ENCODE measurements around the gene ARHGAP4.

The ARHGAP4 gene

DNA sequence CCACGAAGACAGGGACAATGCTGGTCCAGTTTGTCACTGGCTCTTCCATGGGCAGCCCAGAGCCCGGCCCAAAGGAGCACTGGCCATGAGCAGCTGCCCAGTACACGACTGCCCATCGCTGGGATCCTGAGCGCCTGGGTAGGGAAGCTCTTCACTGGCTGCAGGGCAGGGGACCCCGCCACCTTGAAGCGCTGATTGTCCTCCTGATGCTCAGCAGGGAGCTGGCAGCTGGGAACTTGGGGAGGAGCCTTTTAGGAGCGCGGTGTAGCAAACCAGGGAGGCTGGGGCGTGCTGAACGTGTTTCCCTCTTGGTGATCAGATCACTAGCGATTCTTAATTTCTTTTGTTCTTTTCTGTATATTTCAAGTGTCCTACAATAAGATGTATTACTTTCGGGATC lies 41.9 kb downstream of the ARHGAP4 start:
- DNase-seq (ENCODE audit: extremely low spot score): no peak
- TF ChIP-seq TARDBP (IDR thresholded peaks at IDR 0.05) (no peak), ZNF384 (IDR thresholded peaks at IDR 0.05) (no peak), FOXK2 (IDR thresholded peaks at IDR 0.05) (no peak), SUZ12 (IDR thresholded peaks at IDR 0.05) (no peak), ELF4 (IDR thresholded peaks at IDR 0.05) (no peak), LEF1 (IDR thresholded peaks at IDR 0.05; ENCODE audit: borderline replicate concordance) (no peak), CTBP1 (IDR thresholded peaks at IDR 0.05; ENCODE audit: borderline replicate concordance) (no peak), FOXM1 (IDR thresholded peaks at IDR 0.05; ENCODE audit: borderline replicate concordance) (no peak), FOXA1 (IDR thresholded peaks at IDR 0.05) (no peak), BHLHE40 (IDR thresholded peaks at IDR 0.05; ENCODE audit: borderline replicate concordance) (no peak)
- TF ChIP-seq, protein P1, sequence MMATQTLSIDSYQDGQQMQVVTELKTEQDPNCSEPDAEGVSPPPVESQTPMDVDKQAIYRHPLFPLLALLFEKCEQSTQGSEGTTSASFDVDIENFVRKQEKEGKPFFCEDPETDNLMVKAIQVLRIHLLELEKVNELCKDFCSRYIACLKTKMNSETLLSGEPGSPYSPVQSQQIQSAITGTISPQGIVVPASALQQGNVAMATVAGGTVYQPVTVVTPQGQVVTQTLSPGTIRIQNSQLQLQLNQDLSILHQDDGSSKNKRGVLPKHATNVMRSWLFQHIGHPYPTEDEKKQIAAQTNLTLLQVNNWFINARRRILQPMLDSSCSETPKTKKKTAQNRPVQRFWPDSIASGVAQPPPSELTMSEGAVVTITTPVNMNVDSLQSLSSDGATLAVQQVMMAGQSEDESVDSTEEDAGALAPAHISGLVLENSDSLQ (IDR thresholded peaks at IDR 0.05): no peak
- CTCF ChIA-PET: interaction anchor here (1.9 kb wide), 1 partner anchor 63 kb away, joined by 4 read pairs; no protein-coding TSS in a partner anchor
- POLR2A ChIA-PET: no interaction called here

DNA sequence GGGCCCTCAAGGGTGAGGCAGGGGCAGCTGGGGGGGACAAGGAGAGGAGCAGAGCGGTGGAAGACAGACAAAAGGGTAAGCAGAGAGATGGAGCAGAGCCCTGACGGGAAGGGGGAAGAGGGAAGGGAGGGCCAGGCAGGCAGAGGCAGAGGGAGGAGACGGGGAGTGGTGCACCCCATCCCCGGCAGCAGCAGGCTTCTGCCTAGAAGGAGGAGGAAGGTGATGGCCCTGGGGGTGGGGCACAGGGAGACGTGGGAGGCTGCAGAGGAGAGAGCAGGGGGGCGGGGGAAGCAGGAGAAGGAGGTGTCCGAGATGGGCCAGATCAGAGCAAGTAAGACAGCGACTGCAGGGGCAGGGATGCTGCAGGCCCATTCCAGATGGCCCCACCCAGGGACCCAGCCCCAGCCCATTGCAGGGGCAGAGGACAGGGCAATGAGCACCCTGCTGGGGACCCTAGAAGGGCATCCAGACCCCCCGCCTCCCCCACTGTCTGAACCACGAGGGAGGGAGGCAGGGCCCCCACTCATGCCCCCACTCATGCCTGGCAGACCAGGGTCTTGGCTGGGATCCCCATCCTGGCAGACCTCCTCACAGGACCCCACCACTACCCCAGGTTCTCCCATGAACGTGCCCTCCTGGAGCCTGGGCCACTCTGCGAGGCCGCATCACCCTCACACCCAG lies 42.8 kb downstream of the ARHGAP4 start:
- POLR2A ChIA-PET: no interaction called here
- CTCF ChIA-PET: no interaction called here
- DNase-seq (ENCODE audit: extremely low spot score): no peak
- TF ChIP-seq ZNF384 (IDR thresholded peaks at IDR 0.05) (no peak), SP1 (IDR thresholded peaks at IDR 0.05) (no peak), ELF4 (IDR thresholded peaks at IDR 0.05) (no peak), LEF1 (IDR thresholded peaks at IDR 0.05; ENCODE audit: borderline replicate concordance) (no peak), HDGF (IDR thresholded peaks at IDR 0.05; ENCODE audit: borderline replicate concordance) (no peak)

- CTCF ChIA-PET: no interaction called here
- TF ChIP-seq SUZ12 (IDR thresholded peaks at IDR 0.05) (no peak), FOXA1 (IDR thresholded peaks at IDR 0.05) (no peak), SP1 (IDR thresholded peaks at IDR 0.05) (no peak), ARNT (IDR thresholded peaks at IDR 0.05) (no peak), CTBP1 (IDR thresholded peaks at IDR 0.05; ENCODE audit: borderline replicate concordance) (no peak), TARDBP (IDR thresholded peaks at IDR 0.05) (no peak), HDGF (IDR thresholded peaks at IDR 0.05; ENCODE audit: borderline replicate concordance) (no peak), ELF4 (IDR thresholded peaks at IDR 0.05) (no peak)
- TF ChIP-seq, protein P1 (IDR thresholded peaks at IDR 0.05): no peak
- POLR2A ChIA-PET: no interaction called here
- no peak for DNase-seq (ENCODE audit: extremely low spot score)
Observed at GRCh38 chrX:153882557-153882956, 43.5 kb downstream of the ARHGAP4 start.

- ChIA-PET CTCF (no interaction called here), POLR2A (no interaction called here)
- no peak for TF ChIP-seq ELF4 (IDR thresholded peaks at IDR 0.05)
- no peak for TF ChIP-seq SUZ12 (IDR thresholded peaks at IDR 0.05)
- TF ChIP-seq TARDBP (IDR thresholded peaks at IDR 0.05): no peak
- no peak for TF ChIP-seq SP1 (IDR thresholded peaks at IDR 0.05)
- no peak for TF ChIP-seq BHLHE40 (IDR thresholded peaks at IDR 0.05; ENCODE audit: borderline replicate concordance)
- no peak for TF ChIP-seq LEF1 (IDR thresholded peaks at IDR 0.05; ENCODE audit: borderline replicate concordance)
- TF ChIP-seq ARNT (IDR thresholded peaks at IDR 0.05): no peak
- TF ChIP-seq, protein P1 (IDR thresholded peaks at IDR 0.05): no peak
- no peak for TF ChIP-seq FOXM1 (IDR thresholded peaks at IDR 0.05; ENCODE audit: borderline replicate concordance)
- no peak for TF ChIP-seq CTBP1 (IDR thresholded peaks at IDR 0.05; ENCODE audit: borderline replicate concordance)
- no peak for TF ChIP-seq NFRKB (IDR thresholded peaks at IDR 0.05)
- TF ChIP-seq ZNF384 (IDR thresholded peaks at IDR 0.05): no peak
- no peak for TF ChIP-seq FOXK2 (IDR thresholded peaks at IDR 0.05)
- DNase-seq (ENCODE audit: extremely low spot score): no peak
Observed at GRCh38 chrX:153882086-153882498, 44.0 kb downstream of the ARHGAP4 start.

- CTCF ChIA-PET: no interaction called here
- no peak for DNase-seq (ENCODE audit: extremely low spot score)
- POLR2A ChIA-PET: no interaction called here
- TF ChIP-seq TARDBP (IDR thresholded peaks at IDR 0.05) (no peak), CTBP1 (IDR thresholded peaks at IDR 0.05; ENCODE audit: borderline replicate concordance) (no peak), ARNT (IDR thresholded peaks at IDR 0.05) (no peak), SUZ12 (IDR thresholded peaks at IDR 0.05) (no peak), FOXK2 (IDR thresholded peaks at IDR 0.05) (no peak), ZNF384 (IDR thresholded peaks at IDR 0.05) (no peak), L3MBTL2 (conservative IDR thresholded peaks at IDR 0.05) (no peak), FOXM1 (IDR thresholded peaks at IDR 0.05; ENCODE audit: borderline replicate concordance) (no peak), BHLHE40 (IDR thresholded peaks at IDR 0.05; ENCODE audit: borderline replicate concordance) (no peak), SP1 (IDR thresholded peaks at IDR 0.05) (no peak), ELF4 (IDR thresholded peaks at IDR 0.05) (no peak), NFRKB (IDR thresholded peaks at IDR 0.05) (no peak), FOXA1 (IDR thresholded peaks at IDR 0.05) (no peak), HDGF (IDR thresholded peaks at IDR 0.05; ENCODE audit: borderline replicate concordance) (no peak), LEF1 (IDR thresholded peaks at IDR 0.05; ENCODE audit: borderline replicate concordance) (no peak)
- TF ChIP-seq, protein P1 (IDR thresholded peaks at IDR 0.05): no peak
Observed at GRCh38 chrX:153881281-153881680, 44.8 kb downstream of the ARHGAP4 start.

- DNase-seq (ENCODE audit: extremely low spot score): no peak
- ChIA-PET CTCF (no interaction called here), POLR2A (no interaction called here)
- no peak for TF ChIP-seq BHLHE40 (IDR thresholded peaks at IDR 0.05; ENCODE audit: borderline replicate concordance)
- no peak for TF ChIP-seq FOXA1 (IDR thresholded peaks at IDR 0.05)
- TF ChIP-seq CTBP1 (IDR thresholded peaks at IDR 0.05; ENCODE audit: borderline replicate concordance): no peak
- TF ChIP-seq L3MBTL2 (conservative IDR thresholded peaks at IDR 0.05): no peak
- no peak for TF ChIP-seq LEF1 (IDR thresholded peaks at IDR 0.05; ENCODE audit: borderline replicate concordance)
- no peak for TF ChIP-seq ZNF384 (IDR thresholded peaks at IDR 0.05)
- TF ChIP-seq SP1 (IDR thresholded peaks at IDR 0.05): no peak
- no peak for TF ChIP-seq NFRKB (IDR thresholded peaks at IDR 0.05)
- TF ChIP-seq SUZ12 (IDR thresholded peaks at IDR 0.05): no peak
- no peak for TF ChIP-seq HDGF (IDR thresholded peaks at IDR 0.05; ENCODE audit: borderline replicate concordance)
- no peak for TF ChIP-seq ARNT (IDR thresholded peaks at IDR 0.05)
Observed at GRCh38 chrX:153880440-153880815, 45.6 kb downstream of the ARHGAP4 start.

All from HEK293T (cell line).